ENCODE results near the gene CCDC92.

The CCDC92 gene

DNA sequence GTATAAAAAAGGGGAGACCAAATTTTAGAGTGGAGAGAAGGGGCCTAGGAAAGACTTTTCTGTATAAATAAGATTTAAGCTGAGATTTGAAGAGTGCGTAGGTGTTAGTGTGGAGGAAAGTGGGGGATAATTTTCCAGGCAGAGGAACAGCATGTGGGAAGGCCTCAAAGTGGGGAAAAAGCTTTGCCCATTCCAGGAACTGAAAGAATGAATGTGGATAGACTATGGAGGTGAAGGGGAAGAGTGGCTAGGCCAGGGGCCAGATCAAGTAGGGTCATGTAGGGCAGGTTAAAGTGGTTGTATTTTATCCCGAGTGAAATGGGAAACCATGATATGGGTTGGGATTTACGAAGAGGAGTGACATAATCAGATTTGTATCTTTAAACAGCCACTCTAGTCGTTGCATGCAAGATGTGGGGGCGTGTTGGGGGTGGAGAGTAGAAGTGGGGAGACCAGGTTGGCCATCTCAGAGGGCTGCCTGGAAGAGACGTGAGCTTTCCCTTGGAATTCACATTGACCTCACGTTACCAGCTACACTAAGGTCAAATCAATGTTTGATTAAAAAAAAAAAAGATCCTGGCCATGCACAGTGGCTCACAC, 3.7 kb upstream of the CCDC92 start:
- no peak for DNase-seq (ENCODE audit: low read depth in 2 of 2)

DNA sequence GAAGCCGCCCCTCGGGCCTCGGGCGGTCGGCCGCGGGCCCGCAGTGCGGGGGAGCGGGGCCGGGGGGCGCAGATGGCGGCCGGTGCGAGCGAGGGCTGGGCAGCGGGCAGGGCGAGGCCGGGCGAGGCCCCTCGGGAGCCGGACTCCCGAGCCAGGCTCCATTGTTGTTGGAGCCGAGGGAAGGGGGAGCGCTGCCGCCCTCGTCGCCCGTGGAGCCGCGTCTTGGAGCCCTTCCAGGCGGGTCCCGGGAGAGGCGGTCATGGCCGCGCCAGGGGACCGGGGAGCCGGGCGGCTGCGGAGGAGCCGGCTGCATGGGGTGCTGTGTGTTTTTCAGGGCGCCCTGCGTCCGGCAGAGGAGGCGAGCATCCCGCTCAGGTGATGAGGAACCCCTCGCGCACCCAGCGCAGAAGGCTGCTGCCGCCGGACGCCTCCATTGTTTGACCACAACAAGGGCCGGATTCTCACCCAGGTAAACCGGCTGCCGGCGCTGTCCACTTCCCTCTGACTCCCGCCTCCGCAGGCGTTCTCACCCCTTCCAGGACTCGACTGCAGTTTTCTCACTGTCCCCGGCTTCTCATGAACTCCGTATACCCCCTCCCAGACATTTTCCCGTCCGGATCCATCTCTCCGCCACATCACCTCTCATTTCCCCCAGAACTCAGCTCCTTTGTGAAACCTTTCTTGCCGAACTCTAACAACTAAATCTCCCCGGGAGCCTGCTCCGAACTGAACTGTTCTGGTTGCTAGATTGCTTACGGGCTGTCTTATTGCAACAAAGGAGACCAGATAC, 1.1 kb upstream of the CCDC92 start:
- no peak for DNase-seq (ENCODE audit: low read depth in 2 of 2)

DNA sequence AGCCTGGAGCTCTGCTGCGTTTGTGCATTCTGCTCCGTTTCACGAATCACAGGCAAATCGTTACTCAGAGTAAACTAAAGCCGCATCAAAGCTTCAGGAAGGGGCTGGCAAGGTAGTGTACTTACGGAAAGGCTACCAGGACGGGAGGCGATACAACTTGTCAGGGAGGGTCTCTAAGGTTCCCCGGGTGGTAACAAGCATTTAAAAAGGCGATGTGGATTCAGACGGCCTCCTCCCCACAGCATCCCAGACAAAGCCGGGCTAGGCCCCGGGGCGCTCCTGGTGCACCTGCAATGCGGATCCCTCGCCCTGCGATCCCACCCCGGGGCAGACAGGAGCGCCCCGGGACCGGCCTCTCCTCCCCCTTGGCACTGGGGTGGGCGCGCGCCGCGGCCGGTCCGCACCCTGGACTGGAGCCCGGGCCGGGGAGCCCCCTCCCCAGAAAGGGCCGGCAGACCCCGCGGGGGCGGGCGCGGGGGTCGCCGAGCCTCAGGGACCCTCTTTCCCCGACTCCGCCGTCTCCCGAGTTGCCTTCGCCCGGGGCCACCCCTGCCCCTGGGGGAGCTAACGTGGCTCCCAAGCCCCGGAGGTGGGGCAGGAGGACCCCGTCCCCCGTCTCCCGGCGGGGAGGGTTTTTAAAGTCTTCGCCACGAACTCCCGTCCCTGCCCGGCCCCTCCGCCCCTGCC, 718 bp downstream of the CCDC92 start:
- no peak for DNase-seq (ENCODE audit: low read depth in 2 of 2)

GRCh38 chr12:123971449-123971769, 1.2 kb downstream of the CCDC92 start:
- no peak for DNase-seq (ENCODE audit: low read depth in 2 of 2)

- no peak for DNase-seq (ENCODE audit: low read depth in 2 of 2)
These were observed 5.5 kb downstream of the CCDC92 start for GRCh38 chr12:123967121-123967586.

- DNase-seq (ENCODE audit: low read depth in 2 of 2), result no peak
These were observed 6.0 kb downstream of the CCDC92 start for GRCh38 chr12:123966596-123966995.

- no peak for DNase-seq (ENCODE audit: low read depth in 2 of 2)
These were observed 7.2 kb downstream of the CCDC92 start for GRCh38 chr12:123965382-123965781.

DNA sequence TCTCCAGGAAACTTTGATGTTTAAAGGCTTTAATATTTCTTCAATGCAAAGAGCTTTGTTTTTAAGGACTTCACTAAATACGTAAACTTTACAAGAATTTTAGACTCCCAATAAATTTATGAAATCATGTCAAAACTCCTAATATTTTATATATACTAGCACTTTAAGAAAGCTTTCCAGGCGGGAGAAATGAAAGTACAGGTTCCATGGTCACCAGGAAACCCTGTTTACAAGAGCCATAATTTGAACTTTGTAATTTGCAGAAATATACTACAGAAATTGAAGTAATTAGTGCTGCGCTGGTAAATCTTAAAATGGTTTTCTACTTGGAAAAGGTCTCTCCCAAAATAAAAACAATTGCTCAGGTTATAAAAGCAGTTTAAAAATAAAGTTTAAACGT, 8.8 kb downstream of the CCDC92 start:
- DNase-seq (ENCODE audit: low read depth in 2 of 2), result no peak

DNA sequence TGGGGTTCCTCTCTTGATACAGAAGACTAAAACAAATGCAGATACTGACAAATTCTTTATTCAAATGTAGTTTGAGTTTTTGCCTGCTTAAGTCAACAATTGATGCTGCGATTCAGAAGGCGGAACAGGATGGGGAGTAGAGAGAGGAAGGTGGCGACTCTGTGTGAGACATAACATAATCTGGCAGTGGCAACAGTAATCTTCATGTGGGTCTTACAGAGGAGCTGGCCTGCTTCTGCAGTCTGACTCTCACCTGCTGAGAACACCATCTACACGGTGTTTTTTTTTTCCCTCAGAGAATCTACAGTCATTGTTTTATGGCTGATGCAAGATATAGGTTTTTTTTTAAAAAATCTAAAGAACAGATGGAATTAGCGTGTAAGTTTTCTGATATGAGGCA, 10.1 kb downstream of the CCDC92 start:
- DNase-seq (ENCODE audit: low read depth in 2 of 2), result no peak

DNA sequence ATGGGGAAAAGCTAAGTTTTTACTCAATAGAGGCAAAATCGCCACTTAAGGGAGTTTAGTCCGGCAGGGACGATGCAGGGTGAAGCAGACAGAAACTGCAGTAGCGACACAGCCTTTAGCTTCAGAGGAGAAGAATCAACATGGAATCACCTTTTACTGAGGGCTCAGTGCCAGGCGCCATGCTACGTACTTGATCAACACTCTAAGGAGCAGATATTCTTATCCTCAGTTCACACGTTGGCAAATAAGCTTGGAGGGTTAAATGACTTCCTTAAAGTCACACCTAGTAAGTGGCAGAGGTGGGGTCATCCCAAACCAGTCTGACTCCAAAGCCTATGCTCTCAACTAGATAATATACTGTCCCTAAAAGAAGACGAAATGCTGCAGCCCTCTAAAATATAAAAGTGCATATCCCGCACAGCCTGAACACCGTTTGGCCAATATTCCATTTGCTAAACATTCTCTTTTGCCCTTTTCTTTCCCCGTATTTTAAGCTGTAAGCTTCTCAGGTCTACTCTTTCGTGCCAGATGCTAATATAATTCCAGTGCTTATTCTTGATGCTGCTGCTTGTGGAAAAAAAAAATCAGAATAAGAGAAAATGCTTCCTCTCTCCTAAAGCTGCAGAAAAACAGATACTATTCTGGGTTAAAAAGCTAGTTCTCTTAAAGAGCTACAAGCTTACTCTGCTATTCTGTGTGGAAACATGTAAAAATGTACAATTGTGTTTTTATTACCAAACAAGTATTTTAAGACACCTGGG, 10.9 kb downstream of the CCDC92 start:
- DNase-seq (ENCODE audit: low read depth in 2 of 2), result no peak

DNA sequence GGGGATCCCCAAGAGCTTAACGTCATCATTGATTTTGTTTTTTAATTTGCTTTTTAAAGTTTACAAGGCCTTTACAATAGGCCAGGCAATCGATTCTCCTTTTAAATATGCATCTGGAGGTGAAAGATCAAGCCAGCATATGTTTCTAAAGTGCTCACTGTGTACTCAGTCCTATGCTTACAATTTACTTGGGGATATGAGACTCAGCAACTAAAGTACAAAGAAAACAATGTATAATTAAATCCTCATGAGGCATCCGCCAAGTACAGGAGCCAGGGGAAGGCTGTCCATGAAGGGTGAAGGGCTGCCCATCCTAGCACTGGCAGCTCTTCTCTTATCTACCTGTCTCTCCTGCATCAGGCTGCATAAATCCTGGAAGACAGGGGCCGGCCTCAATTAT, 11.8 kb downstream of the CCDC92 start:
- no peak for DNase-seq (ENCODE audit: low read depth in 2 of 2)

DNA sequence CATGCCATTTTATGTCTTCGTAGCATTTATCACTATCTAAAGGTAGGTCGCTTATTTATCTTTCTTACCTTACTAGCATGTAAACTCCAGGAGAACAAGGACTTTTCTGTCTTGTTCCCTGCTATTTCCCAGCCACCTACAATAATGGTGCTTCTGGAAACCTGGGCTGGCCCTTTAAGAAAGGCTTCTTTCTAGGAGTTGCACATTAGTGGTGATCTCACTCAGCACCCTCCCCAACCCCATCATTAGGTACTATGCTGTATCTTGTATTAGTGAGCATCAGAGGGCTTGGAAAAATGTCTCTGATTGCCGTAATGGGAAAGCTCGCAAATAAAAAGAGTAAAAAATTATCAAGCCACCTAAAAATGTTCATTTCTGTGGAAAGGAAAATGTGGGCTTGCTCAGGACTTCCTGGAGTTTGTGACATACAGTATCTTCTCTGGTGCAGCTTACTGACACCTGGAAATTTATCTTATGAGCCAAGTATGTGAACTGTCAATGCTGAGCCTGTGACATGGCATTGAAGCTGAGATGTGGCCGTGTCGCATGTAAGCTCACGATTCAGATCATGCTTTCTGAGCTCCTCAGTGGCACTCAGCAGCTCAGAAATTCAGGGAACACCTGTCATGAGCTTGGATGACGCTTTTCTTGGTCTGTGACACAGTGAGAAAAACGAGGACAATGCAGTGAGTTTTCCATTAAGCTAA, 12.4 kb downstream of the CCDC92 start:
- no peak for DNase-seq (ENCODE audit: low read depth in 2 of 2)

DNA sequence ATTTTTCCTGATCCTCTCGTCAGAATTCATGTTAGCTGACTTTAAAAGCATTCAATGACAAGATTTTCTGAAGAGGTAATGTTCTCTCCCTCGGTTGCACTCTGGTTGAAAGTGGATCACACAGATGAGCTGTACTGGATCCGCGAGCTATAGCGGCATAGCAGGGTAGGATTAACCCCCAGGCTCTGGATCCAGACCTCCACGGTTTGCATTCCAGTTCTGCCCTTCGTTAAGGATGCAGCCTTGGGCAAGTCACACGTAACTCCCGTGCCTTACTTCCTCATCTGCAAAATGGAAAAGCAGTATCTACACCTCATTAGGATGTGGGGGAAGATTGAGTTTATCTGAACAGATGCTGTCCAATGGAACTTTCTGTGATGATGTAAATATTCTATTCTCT, 13.8 kb downstream of the CCDC92 start:
- no peak for DNase-seq (ENCODE audit: low read depth in 2 of 2)

DNA sequence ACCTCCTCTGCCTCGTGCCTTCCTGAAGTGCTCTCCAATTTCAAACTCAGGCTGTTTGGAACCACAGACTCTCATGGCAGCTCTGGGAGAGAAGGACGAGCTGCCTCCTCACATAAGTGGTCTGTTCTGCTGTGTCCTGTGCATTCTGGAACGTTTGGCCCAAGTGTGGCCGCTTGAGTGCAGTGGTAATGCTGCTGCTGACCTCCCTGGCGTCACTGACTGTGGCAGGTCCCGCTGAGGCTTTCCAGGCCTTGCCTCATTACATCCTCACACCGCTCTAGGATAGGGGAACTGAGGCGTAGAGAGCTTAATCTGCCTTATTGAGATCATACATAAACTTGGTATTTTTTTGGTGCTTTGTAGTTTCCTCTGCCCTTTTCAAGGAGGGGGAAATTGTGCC, 14.2 kb downstream of the CCDC92 start:
- no peak for DNase-seq (ENCODE audit: low read depth in 2 of 2)

DNA sequence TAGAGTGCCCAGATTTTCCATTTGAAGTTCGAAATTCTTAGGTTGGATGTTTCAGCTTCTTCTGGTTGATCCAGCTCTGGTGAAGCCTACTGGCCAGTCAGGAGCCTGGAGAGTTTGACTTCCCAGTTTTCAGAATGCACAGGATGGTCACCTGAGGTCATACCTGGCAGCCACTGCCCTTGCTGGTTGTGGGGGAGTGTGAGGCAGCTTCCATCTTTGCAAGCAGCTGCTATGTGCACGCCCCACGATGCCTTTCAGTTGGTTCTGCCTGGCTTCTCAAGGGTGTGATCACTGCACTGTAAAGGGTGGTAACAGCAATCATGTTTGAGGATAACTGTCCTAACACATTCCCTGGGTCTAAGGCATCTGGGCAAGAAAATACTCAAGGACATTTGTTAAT, 15.4 kb downstream of the CCDC92 start:
- DNase-seq (ENCODE audit: low read depth in 2 of 2), result no peak

GRCh38 chr12:123956249-123956648, 16.4 kb downstream of the CCDC92 start:
- no peak for DNase-seq (ENCODE audit: low read depth in 2 of 2)

GRCh38 chr12:123954647-123955350, 17.8 kb downstream of the CCDC92 start:
- no peak for DNase-seq (ENCODE audit: low read depth in 2 of 2)

DNA sequence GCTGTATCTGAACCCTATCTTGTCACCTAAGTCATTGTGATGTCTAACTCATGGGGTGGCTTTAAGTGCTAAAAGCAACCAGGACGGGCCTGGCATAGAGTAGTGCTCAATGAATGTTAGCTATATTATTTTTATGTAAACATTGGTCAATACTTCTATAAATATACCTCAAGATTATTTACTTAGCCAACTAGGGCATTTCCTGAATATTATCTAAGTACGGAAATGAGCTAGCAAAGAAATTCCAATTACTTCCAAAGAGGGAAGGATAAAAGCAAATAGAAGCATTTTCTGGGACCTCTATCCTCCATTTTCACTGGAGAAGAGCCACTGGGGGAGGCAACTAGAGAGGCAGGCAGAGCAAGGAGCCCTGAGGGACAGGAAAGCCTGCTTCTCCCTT, 20.6 kb downstream of the CCDC92 start:
- no peak for DNase-seq (ENCODE audit: low read depth in 2 of 2)

DNA sequence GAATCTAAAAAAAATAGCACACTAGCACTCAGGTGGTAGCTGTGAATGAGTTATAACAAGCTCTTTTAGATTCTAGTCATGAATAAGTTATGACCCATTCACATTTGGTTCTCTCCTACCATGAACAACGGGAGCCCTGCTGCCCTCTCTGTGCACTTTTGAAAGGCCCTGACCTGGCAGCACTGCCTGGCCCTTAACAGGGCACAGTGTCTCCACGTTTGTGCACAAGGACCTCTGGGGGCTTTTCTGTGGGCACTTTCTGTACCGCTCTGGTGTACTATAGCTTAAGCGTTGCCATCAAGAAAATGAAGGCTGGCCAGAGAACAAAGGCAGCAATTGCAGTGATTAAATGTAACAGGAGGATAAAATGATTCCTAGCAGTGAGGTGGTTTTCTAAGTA, 21.2 kb downstream of the CCDC92 start:
- DNase-seq (ENCODE audit: low read depth in 2 of 2), result no peak

DNA sequence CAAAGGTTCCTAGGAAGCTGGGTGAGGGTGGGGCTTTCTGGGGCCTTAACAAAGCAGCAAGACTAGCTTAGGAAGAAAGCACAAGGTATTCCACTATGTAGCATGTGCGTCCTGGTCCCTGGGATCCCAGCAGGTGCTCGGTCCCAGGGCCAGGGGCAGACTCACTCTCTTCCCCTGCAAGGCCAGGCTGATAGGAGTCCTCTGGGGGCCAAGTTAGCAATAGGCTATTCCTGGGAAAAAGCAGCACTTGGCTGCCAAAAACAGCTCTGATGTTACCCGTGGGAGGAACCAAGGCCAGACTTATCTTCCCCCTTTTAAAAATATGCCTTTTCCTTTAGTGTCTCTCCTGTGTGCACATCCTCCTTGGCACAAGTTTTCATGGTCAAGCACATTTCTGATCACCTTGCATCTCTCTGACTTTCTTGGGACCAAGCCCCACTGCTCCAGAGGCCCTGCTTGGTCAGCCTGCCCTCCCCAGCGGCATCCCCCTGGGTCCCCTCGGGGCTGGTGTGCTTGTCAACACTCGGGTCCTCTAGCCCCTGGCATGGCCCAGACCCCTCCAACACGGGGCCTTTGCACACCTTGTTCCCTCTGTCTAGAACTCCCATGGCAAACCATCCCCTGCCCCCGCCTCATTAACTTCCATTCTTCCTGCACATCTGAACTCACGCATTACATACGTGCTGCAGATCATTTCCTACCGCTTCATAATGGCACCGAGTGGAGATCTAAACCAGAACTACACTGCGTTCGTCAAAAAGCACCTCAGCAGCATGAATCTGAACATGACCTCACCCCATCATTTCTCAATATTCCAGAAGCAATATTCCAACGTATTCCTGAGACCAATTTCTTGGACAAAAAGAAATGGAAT, 21.9 kb downstream of the CCDC92 start:
- DNase-seq (ENCODE audit: low read depth in 2 of 2), result no peak

All from stimulated activated CD8-positive, alpha-beta memory T cell treated with anti-CD3 and anti-CD28 coated beads, Interleukin-2, amount 100 ng/mL, for 48 hours (primary cell).